Activated CD4-positive, alpha-beta T cell treated with anti-CD3 and anti-CD28 coated beads, Interleukin-2, amount 50 U/mL, for 4 hours (primary cell): ENCODE measurements around the gene TSPAN31.
"Not testable (repeated sequence)": the region's sequence is repeated elsewhere in the genome, so short reads cannot be mapped to it uniquely, and the experiment has no call there.

Experiments
- DNase-seq, 2 experiments: peaks; one replicate each; pipeline ENCODE4 v3.0.0-alpha.2; 2020

Gene TSPAN31

DNA sequence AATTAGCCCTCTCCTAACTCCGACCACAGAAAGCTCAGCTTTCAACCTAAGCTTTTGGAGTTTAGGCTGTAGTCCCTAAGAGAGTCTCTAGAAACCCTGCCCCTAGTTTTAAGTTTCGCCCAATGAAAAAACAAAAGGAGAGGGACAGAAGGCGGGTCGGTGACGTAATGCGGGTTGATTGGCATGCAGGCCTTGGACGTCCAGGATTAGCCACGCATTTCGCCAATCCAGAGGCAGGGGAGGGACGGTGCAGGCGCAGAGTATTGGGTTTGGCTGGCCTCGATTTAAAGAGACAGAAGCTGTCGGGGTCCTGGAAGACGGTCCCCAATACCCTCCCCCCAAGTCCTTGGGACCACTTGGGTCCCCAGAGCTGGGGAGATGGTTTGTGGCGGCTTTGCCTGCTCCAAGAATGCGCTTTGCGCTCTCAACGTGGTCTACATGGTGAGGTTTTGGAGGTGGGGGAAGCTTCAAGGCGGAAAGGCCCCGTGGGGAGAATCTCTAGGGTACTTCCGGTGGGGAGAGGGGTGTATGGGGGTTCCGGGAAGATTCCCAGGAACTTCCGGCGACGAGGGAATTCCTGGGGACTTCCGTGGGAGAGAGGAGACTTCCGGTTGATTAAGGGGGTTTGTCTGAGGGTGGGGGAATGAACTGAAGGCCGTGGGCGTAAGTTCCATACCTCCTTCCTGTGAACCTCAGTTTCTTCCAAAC is at the start of gene TSPAN31:
Gene TSPAN31, plus strand, starts transcription at position 263 of the 708 bp plus-strand sequence. Its CDS starts 116 bp downstream, at position 379.
- DNase-seq, result peak; percentile 93 to 94

- no peak for DNase-seq
These were observed 48.9 kb upstream of the TSPAN31 start for GRCh38 chr12:57695770-57696432.

GRCh38 chr12:57697076-57697475 is 47.8 kb upstream of the TSPAN31 start:
- no peak for DNase-seq

GRCh38 chr12:57698414-57698813 is 46.4 kb upstream of the TSPAN31 start:
- no peak for DNase-seq

DNA sequence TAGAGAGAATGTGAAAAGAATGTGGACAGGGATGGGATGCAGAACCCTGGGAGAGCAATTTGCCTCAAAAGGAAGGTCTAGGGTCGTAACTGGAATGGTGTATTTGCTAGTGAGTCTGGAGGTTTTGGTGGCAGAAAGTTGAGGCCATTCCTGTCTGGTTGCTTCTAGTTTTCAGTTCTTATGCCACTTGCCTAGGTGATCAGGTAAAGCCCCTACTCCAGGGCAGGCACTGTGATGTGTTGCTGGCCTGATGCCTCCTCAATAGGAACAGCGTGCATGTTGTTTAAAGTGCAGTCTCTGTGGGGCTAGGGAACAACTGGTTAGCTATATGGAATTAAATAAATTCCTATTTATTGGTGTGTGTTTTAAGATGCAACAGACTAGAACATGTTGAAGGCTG is 44.5 kb upstream of the TSPAN31 start:
- no peak for DNase-seq

DNA sequence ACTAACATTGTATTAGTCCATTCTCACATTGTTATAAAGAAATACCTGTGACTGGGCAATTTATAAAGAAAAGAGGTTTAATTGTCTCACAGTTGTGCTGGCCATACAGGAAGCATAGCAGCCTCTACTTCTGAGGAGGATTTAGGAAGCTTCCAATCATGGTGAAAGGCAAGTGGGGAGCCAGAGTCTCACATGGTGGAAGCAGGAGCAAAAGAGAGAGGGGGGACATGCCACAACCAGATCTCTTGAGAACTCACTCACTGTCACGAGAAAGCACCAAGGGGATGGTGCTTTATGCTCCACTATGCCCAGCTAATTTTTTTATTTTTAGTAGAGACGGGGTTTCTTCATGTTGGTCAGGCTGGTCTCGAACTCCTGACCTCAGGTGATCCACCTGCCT is 37.6 kb upstream of the TSPAN31 start:
- DNase-seq, result no peak

DNA sequence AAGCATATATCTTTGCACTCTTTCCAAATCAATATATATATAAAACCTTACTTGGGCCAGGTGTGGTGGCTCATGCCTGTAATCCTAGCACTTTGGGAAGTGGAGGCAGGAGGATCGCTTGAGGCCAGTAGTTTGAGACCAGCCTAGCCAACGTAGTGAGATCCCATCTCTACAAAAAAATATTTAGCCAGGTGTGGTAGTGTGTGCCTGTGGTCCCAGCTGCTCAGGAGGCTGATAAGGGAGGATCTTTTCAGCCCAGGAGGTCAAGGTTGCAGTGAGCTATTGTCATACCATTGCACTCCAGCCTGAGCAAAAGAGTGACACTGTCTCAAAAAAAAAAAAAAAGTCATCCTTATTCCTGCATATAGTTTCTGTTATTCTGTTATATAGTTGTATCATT is 36.5 kb upstream of the TSPAN31 start:
- no peak for DNase-seq

GRCh38 chr12:57712701-57713100 is 32.1 kb upstream of the TSPAN31 start:
- DNase-seq, result no peak

DNA sequence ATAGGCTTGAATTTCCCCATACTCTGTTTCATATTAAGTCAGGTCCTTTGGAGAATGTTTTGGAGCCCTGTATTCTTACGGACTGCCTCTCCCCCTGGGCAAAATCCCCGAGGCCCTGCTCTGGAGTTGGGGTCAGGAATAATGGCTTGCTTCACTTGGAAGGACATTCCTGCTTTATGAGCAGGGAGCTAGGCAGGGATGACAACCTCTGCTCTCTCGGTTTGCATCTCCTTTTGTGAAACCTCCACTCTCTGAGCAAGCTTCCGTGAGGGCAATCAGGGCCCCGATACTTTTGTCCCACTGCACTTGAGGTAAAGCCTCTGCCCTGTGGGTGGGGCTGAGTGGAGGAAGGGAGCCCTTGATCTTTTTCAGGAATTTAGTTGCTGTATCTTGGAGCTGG is 31.6 kb upstream of the TSPAN31 start:
- DNase-seq, result no peak

- DNase-seq, result not testable (repeated sequence)
These were observed 29.6 kb upstream of the TSPAN31 start for GRCh38 chr12:57715036-57715748.

- no peak for DNase-seq
These were observed 29.1 kb upstream of the TSPAN31 start for GRCh38 chr12:57715786-57716185.

DNA sequence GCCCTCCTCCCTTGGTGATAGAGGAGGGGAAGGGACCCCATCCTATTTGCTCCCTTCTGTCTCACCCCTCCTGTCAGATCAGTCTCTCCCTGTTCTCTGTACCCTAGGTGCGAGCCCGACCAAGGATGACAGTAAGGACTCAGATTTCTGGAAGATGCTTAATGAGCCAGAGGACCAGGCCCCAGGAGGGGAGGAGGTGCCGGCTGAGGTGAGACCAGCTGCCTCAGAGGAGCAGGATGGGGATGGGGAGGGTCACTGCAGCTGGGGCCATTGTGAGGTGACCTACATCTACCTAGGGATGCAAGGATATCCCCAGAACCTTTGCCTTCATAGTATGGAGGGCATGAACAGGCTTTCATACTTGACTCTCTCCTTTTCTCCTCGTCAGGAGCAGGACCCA is 28.5 kb upstream of the TSPAN31 start:
- DNase-seq, result no peak

GRCh38 chr12:57717131-57717530 is 27.7 kb upstream of the TSPAN31 start:
- DNase-seq, result no peak

DNA sequence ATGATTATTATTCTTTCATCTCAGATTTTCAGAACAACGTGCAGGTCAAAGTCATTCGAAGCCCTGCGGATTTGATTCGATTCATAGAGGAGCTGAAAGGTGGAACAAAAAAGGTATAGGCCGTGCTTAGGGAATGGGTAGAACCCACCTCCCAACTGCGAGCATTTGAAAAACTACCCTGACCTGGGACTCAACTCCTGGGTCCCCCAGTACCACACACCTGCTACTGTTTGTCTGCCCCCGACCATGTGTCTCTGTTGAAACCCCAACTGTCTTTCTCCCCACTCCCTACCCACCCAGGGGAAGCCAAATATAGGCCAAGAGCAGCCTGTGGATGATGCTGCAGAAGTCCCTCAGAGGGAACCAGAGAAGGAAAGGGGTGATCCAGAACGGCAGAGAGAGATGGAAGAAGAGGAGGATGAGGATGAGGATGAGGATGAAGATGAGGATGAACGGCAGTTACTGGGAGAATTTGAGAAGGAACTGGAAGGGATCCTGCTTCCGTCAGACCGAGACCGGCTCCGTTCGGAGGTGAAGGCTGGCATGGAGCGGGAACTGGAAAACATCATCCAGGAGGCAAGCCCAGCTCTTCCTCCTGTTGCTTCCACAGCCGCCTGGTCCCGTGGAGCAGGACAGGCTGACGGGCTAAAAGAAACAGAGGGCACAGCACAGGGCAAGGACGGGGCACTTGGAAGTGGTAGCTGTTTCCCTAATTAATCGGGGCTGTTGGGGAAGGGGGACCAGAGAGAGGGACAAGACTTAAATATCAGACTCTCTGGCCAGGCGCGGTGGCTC is 26.8 kb upstream of the TSPAN31 start:
- DNase-seq, result no peak

GRCh38 chr12:57718641-57719528 is 26.0 kb upstream of the TSPAN31 start:
- no peak for DNase-seq

DNA sequence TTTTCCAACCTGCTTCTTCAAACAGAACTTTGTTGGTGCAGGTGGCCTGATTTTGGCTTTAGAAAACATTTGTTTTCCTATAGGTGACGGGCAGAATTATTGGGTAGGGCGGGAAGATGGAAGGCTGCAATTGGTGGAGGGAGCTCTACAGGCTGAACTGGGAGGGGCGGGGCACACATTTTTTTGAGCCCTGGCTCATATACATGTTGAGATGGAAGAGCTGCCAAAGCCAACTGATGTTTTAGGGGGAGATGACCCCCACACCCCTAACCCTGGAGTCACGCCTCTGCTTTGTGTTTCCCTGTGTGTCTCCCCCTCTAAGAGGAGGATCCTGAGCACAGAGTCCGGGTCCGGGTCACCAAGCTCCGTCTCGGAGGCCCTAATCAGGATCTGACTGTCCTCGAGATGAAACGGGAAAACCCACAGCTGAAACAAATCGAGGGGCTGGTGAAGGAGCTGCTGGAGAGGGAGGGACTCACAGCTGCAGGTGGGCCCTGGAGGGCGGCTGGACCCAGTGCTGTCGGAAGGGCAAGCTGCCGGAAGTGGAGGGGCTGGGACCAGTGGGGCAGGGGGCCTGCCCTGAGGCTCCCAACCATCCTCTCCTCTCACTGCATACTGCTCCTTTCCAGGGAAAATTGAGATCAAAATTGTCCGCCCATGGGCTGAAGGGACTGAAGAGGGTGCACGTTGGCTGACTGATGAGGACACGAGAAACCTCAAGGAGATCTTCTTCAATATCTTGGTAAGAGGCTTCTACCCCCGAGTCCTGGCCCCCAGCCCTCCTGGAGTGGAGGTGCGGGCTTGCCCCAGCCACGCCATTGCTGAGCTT is 24.8 kb upstream of the TSPAN31 start:
- no peak for DNase-seq

DNA sequence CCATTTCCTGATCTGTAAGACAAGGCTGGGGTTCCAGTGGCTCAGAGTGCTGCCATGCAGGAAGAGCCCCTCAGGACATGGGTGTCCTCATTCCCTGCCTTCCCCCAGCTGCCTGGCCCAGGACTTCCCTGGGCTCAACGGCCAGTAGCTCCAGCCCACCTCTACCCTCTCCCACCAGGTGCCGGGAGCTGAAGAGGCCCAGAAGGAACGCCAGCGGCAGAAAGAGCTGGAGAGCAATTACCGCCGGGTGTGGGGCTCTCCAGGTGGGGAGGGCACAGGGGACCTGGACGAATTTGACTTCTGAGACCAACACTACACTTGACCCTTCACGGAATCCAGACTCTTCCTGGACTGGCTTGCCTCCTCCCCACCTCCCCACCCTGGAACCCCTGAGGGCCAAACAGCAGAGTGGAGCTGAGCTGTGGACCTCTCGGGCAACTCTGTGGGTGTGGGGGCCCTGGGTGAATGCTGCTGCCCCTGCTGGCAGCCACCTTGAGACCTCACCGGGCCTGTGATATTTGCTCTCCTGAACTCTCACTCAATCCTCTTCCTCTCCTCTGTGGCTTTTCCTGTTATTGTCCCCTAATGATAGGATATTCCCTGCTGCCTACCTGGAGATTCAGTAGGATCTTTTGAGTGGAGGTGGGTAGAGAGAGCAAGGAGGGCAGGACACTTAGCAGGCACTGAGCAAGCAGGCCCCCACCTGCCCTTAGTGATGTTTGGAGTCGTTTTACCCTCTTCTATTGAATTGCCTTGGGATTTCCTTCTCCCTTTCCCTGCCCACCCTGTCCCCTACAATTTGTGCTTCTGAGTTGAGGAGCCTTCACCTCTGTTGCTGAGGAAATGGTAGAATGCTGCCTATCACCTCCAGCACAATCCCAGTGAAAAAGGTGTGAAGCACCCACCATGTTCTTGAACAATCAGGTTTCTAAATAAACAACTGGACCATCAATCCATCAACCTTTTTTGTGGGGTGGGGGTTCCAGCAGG is 23.9 kb upstream of the TSPAN31 start:
- DNase-seq, result no peak

GRCh38 chr12:57721846-57722608 is 22.8 kb upstream of the TSPAN31 start:
- DNase-seq, result not testable (repeated sequence)
